Loucy (cell line): ENCODE results near the gene UBE3D.

Source experiments
- H2AFZ ChIP-seq: fragments of 200-600 bp; sonication (generic); 2 replicates; pipeline ENCODE4 v1.6.0; 2016; ENCODE audit warnings: antibody characterized with exemption, mild to moderate bottlenecking, low read length, moderate library complexity
- H3F3A ChIP-seq: fragments of 200-600 bp; 2 replicates; pipeline ENCODE4 v1.6.0; 2016; ENCODE audit warnings: antibody characterized with exemption, low read depth, mild to moderate bottlenecking
- H3K27me3 ChIP-seq: fragments of 200-600 bp; sonication (generic); 2 replicates; pipeline ENCODE4 v1.6.1; 2014; ENCODE audit warnings: low read length, mild to moderate bottlenecking; ENCODE audit not compliant: insufficient read depth, poor library complexity, severe bottlenecking
- H3K36me3 ChIP-seq: fragments of 200-600 bp; sonication (generic); 2 replicates; pipeline ENCODE4 v1.6.1; 2016; ENCODE audit warnings: low read length; ENCODE audit not compliant: insufficient read depth
- H3K4me1 ChIP-seq: fragments of 200-600 bp; sonication (generic); 2 replicates; pipeline ENCODE4 v1.5.1; 2014; ENCODE audit warnings: low read length, mild to moderate bottlenecking; ENCODE audit not compliant: insufficient read depth, poor library complexity, severe bottlenecking
- H3K4me2 ChIP-seq: fragments of 200-600 bp; sonication (generic); 2 replicates; pipeline ENCODE4 v1.6.0; 2014; ENCODE audit warnings: antibody characterized with exemption, low read length, low read depth, mild to moderate bottlenecking; ENCODE audit not compliant: poor library complexity, severe bottlenecking
- H3K4me3 ChIP-seq: fragments of 200-600 bp; sonication (generic); 2 replicates; pipeline ENCODE4 v1.5.1; 2014; ENCODE audit warnings: low read length, mild to moderate bottlenecking, mixed read lengths; ENCODE audit not compliant: poor library complexity, severe bottlenecking
- H3K79me2 ChIP-seq: fragments of 200-600 bp; sonication (generic); 2 replicates; pipeline ENCODE4 v1.6.1; 2014; ENCODE audit warnings: low read length; ENCODE audit not compliant: insufficient read depth
- H3K9ac ChIP-seq: fragments of 200-600 bp; sonication (generic); 2 replicates; pipeline ENCODE4 v1.6.0; 2014; ENCODE audit warnings: mild to moderate bottlenecking, low read depth, low read length, moderate library complexity; ENCODE audit not compliant: poor library complexity, severe bottlenecking
- H3K9me2 ChIP-seq: fragments of 200-600 bp; sonication (generic); replicated peaks from 2 replicates; pipeline ENCODE4 v1.6.1; 2016; ENCODE audit warnings: low read depth, low read length, mixed read lengths
- H3K9me3 ChIP-seq: fragments of 200-600 bp; sonication (generic); 2 replicates; pipeline ENCODE4 v1.6.1; 2014; ENCODE audit warnings: mild to moderate bottlenecking, antibody characterized with exemption, low read length, low read depth; ENCODE audit not compliant: insufficient read depth
- H4K20me1 ChIP-seq: fragments of 200-600 bp; sonication (generic); 2 replicates; pipeline ENCODE4 v1.6.0; 2014; ENCODE audit warnings: antibody characterized with exemption, low read length, mild to moderate bottlenecking; ENCODE audit not compliant: insufficient read depth, poor library complexity, severe bottlenecking
- CTCF ChIP-seq: fragments of 200-600 bp; sonication (generic); conservative IDR thresholded peaks from 2 replicates; pipeline ENCODE4 v1.5.1; 2014; ENCODE audit warnings: mild to moderate bottlenecking, antibody characterized with exemption, low read length
- EZH2phosphoT487 ChIP-seq: fragments of 200-600 bp; IDR thresholded peaks from 2 replicates; pipeline ENCODE4 v1.6.1; 2018; ENCODE audit warnings: antibody characterized with exemption, mild to moderate bottlenecking, moderate library complexity, borderline replicate concordance

Gene UBE3D

DNA sequence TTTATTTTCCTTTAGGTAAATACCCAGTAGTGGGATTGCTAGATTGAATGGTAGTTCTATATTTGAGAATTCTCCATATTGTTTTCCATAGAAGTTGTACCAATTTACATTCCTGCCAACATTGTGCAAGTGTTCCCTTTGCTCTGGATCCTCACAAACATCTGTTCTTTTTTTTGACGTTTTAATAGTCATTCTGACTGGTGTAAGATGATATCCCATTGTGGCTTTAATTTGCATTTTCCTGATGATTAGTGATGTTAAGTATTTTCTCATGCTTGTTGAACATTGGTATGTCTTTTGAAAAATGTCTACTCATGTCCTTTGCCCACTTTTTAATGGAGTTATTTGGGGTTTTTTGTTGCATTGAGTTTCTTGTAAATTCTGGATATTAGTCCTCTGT is 85.6 kb downstream of the UBE3D start:
- no peaks in the 10 kb centered on the region for H3K36me3 ChIP-seq
- H3K4me1 ChIP-seq = peaks cover 7% of the 10 kb centered on the region
- no peaks in the 10 kb centered on the region for H3K9me2 ChIP-seq
- no peaks in the 10 kb centered on the region for H3F3A ChIP-seq
- H3K4me2 ChIP-seq = no peak overlapping the region
- no peaks in the 10 kb centered on the region for H3K9me3 ChIP-seq
- no peak overlapping the region for H3K9ac ChIP-seq
- H3K27me3 ChIP-seq = no peaks in the 10 kb centered on the region
- no peaks in the 10 kb centered on the region for H4K20me1 ChIP-seq
- no peak overlapping the region for H2AFZ ChIP-seq
- no peak for TF ChIP-seq CTCF
- no peak for TF ChIP-seq EZH2phosphoT487
- no peaks in the 10 kb centered on the region for H3K79me2 ChIP-seq
- H3K4me3 ChIP-seq = no peak overlapping the region

GRCh38 chr6:82979657-82980056 is 86.0 kb downstream of the UBE3D start:
- H3F3A ChIP-seq = no peaks in the 10 kb centered on the region
- no peak for TF ChIP-seq EZH2phosphoT487
- TF ChIP-seq CTCF = no peak

GRCh38 chr6:82978362-82978945 is 87.2 kb downstream of the UBE3D start:
- Histone ChIP-seq H2AFZ (no peak overlapping the region), H3K79me2 (no peaks in the 10 kb centered on the region), H3K4me2 (no peak overlapping the region), H3K9me2 (no peaks in the 10 kb centered on the region), H3K9me3 (no peaks in the 10 kb centered on the region), H3F3A (no peaks in the 10 kb centered on the region), H3K9ac (no peak overlapping the region), H3K4me3 (no peak overlapping the region), H4K20me1 (no peaks in the 10 kb centered on the region), H3K4me1 (peaks cover 7% of the 10 kb centered on the region), H3K36me3 (no peaks in the 10 kb centered on the region), H3K27me3 (no peaks in the 10 kb centered on the region)
- TF ChIP-seq EZH2phosphoT487 (no peak), CTCF (no peak)

More at GRCh38 chr6:82979657-82980056, 86.0 kb downstream of the UBE3D start:
- Histone ChIP-seq H2AFZ (no peak overlapping the region), H3K9me2 (no peaks in the 10 kb centered on the region), H3K9me3 (no peaks in the 10 kb centered on the region), H3K4me2 (no peak overlapping the region), H3K4me1 (peaks cover 7% of the 10 kb centered on the region), H3K4me3 (no peak overlapping the region), H3K27me3 (no peaks in the 10 kb centered on the region), H4K20me1 (no peaks in the 10 kb centered on the region), H3K36me3 (no peaks in the 10 kb centered on the region), H3K79me2 (no peaks in the 10 kb centered on the region), H3K9ac (no peak overlapping the region)
